H9 (cell line): Measurements from ENCODE around the gene RPL18. TPM values are rescaled to one million over a fixed set of nuclear protein-coding genes. Genes with fewer than 3 reads are reported as not detected.
A peak's percentile ranks its signal among the peaks of the same experiment; 100 is the strongest.

Experiments
- DNase-seq: peaks from one replicate; pipeline ENCODE4 v3.0.0-alpha.2; 2017
- H2AFZ ChIP-seq: one replicate; pipeline ENCODE4 v1.6.1; 2013; ENCODE audit warnings: mild to moderate bottlenecking, low read length, control low read depth, moderate library complexity
- H2AK5ac ChIP-seq: 2 replicates; pipeline ENCODE4 v1.6.1; 2013; ENCODE audit warnings: low read length, control low read depth, mixed read lengths; ENCODE audit not compliant: insufficient read length
- H2BK120ac ChIP-seq: one replicate; pipeline ENCODE4 v1.6.1; 2013; ENCODE audit warnings: low read depth, mild to moderate bottlenecking, low read length, control low read depth, inconsistent platforms; ENCODE audit not compliant: poor library complexity, severe bottlenecking
- H2BK12ac ChIP-seq: 2 replicates; pipeline ENCODE4 v1.6.1; 2013; ENCODE audit warnings: low read length, control low read depth, mixed read lengths, low read depth; ENCODE audit not compliant: insufficient read length
- H2BK15ac ChIP-seq: 2 replicates; pipeline ENCODE4 v1.6.1; 2013; ENCODE audit warnings: low read depth, low read length, control low read depth
- H2BK20ac ChIP-seq: one replicate; pipeline ENCODE4 v1.6.1; 2013; ENCODE audit warnings: low read depth, mild to moderate bottlenecking, low read length, control low read depth, inconsistent platforms; ENCODE audit not compliant: poor library complexity, severe bottlenecking
- H2BK5ac ChIP-seq: 2 replicates; pipeline ENCODE4 v1.6.1; 2013; ENCODE audit warnings: low read length, control low read depth, mixed read lengths; ENCODE audit not compliant: insufficient read length
- H3K14ac ChIP-seq: 2 replicates; pipeline ENCODE4 v1.6.1; 2013; ENCODE audit warnings: low read length, control low read depth; ENCODE audit not compliant: insufficient read depth
- H3K18ac ChIP-seq: 2 replicates; pipeline ENCODE4 v1.6.1; 2013; ENCODE audit warnings: low read depth, mild to moderate bottlenecking, mixed read lengths, low read length, control low read depth; ENCODE audit not compliant: insufficient read length
- H3K23ac ChIP-seq: 2 replicates; pipeline ENCODE4 v1.6.1; 2013; ENCODE audit warnings: low read length, control low read depth, mixed read lengths, low read depth; ENCODE audit not compliant: insufficient read length
- H3K23me2 ChIP-seq: 2 replicates; pipeline ENCODE4 v1.6.1; 2013; ENCODE audit warnings: low read depth, mild to moderate bottlenecking, mixed read lengths, low read length, control low read depth; ENCODE audit not compliant: insufficient read length, poor library complexity, severe bottlenecking
- H3K27ac ChIP-seq: 2 replicates; pipeline ENCODE4 v1.5.1; 2013; ENCODE audit warnings: low read length, control low read depth, mixed read lengths, low read depth; ENCODE audit not compliant: insufficient read length
- H3K27me3 ChIP-seq: 2 replicates; pipeline ENCODE4 v1.6.1; 2013; ENCODE audit warnings: low read length, control low read depth, inconsistent platforms; ENCODE audit not compliant: insufficient read depth
- H3K4ac ChIP-seq: 2 replicates; pipeline ENCODE4 v1.6.1; 2013; ENCODE audit warnings: low read depth, mild to moderate bottlenecking, control low read depth, inconsistent platforms, low read length, moderate library complexity
- H3K4me1 ChIP-seq: 2 replicates; pipeline ENCODE4 v1.6.1; 2013; ENCODE audit warnings: low read length, control low read depth, inconsistent platforms; ENCODE audit not compliant: insufficient read depth
- H3K4me2 ChIP-seq: 2 replicates; pipeline ENCODE4 v1.6.1; 2013; ENCODE audit warnings: low read length, control low read depth, mixed read lengths; ENCODE audit not compliant: insufficient read length, insufficient read depth
- H3K56ac ChIP-seq: 2 replicates; pipeline ENCODE4 v1.6.1; 2013; ENCODE audit warnings: low read depth, mild to moderate bottlenecking, mixed read lengths, low read length, control low read depth; ENCODE audit not compliant: insufficient read length
- H3K79me1 ChIP-seq: 2 replicates; pipeline ENCODE4 v1.6.1; 2013; ENCODE audit warnings: low read depth, mild to moderate bottlenecking, moderate library complexity, low read length, control low read depth, inconsistent platforms; ENCODE audit not compliant: insufficient read depth, poor library complexity, severe bottlenecking
- H3K79me2 ChIP-seq: 2 replicates; pipeline ENCODE4 v1.6.1; 2013; ENCODE audit warnings: low read length, control low read depth, inconsistent platforms; ENCODE audit not compliant: insufficient read depth
- H3K9ac ChIP-seq: 2 replicates; pipeline ENCODE4 v1.6.1; 2013; ENCODE audit warnings: low read length, control low read depth, mixed read lengths; ENCODE audit not compliant: insufficient read length; ENCODE audit errors: extremely low read depth
- H3K9me3 ChIP-seq: one replicate; pipeline ENCODE4 v1.6.1; 2013; ENCODE audit warnings: low read depth, low read length, inconsistent platforms; ENCODE audit not compliant: control insufficient read depth
- H3T11ph ChIP-seq: one replicate; pipeline ENCODE4 v1.6.1; 2013; ENCODE audit warnings: mild to moderate bottlenecking, low read length, control low read depth, inconsistent platforms
- H4K20me1 ChIP-seq: one replicate; pipeline ENCODE4 v1.6.1; 2013; ENCODE audit not compliant: control insufficient read depth, insufficient read length, insufficient read depth
- H4K5ac ChIP-seq: 2 replicates; pipeline ENCODE4 v1.6.1; 2013; ENCODE audit warnings: low read depth, mild to moderate bottlenecking, mixed read lengths, low read length, control low read depth; ENCODE audit not compliant: insufficient read length
- H4K8ac ChIP-seq: replicated peaks from 2 replicates; pipeline ENCODE4 v1.6.1; 2013; ENCODE audit warnings: low read length, control low read depth, mixed read lengths, low read depth; ENCODE audit not compliant: insufficient read length
- H4K91ac ChIP-seq: 2 replicates; pipeline ENCODE4 v1.6.1; 2013; ENCODE audit warnings: low read depth, mild to moderate bottlenecking, moderate library complexity, mixed read lengths, low read length, control low read depth; ENCODE audit not compliant: insufficient read length
- H3K27ac Mint-ChIP-seq, 3 experiments: 2 replicates in 2 of 3; 3 replicates in 1 of 3; pipeline ENCODE4 v1.8.0; 2020 to 2021; ENCODE audit warnings: mixed read lengths in 3 of 3, mild to moderate bottlenecking in 1 of 3, moderate library complexity in 1 of 3
- H3K27me3 Mint-ChIP-seq: 2 replicates; pipeline ENCODE4 v1.8.0; 2021; ENCODE audit warnings: low read depth, mild to moderate bottlenecking, moderate library complexity, mixed read lengths
- H3K36me3 Mint-ChIP-seq, 3 experiments: 2 replicates in 2 of 3; 3 replicates in 1 of 3; pipeline ENCODE4 v1.8.0; 2020 to 2021; ENCODE audit warnings: low read depth in 3 of 3, mixed read lengths in 3 of 3; ENCODE audit not compliant: insufficient read depth in 1 of 3
- H3K4me1 Mint-ChIP-seq, 2 experiments: 2 replicates each; pipeline ENCODE4 v1.8.0; 2020; ENCODE audit warnings: mixed read lengths in 2 of 2
- H3K4me3 Mint-ChIP-seq, 2 experiments: 2 replicates in 1 of 2; 3 replicates in 1 of 2; pipeline ENCODE4 v1.8.0; 2020 to 2021; ENCODE audit warnings: mild to moderate bottlenecking in 2 of 2, mixed read lengths in 2 of 2, moderate library complexity in 1 of 2
- H3K9me3 Mint-ChIP-seq, 2 experiments: 2 replicates in 1 of 2; 3 replicates in 1 of 2; pipeline ENCODE4 v1.8.0; 2020; ENCODE audit warnings: mild to moderate bottlenecking in 2 of 2, mixed read lengths in 2 of 2, moderate library complexity in 1 of 2
- CTCF ChIP-seq: fragments of 200-600 bp; sonication (generic); conservative IDR thresholded peaks from 3 replicates; pipeline ENCODE4 v1.8.0; 2021; ENCODE audit warnings: antibody characterized with exemption, mild to moderate bottlenecking
- WGBS: extraction: QIAGEN DNeasy Blood & Tissue Kit; methylation state at CpG from one replicate; pipeline ENCODE4 v1.1.7; 2013; ENCODE audit warnings: missing lambda C conversion rate, low lambda C conversion rate, mixed read lengths; ENCODE audit not compliant: insufficient read length; ENCODE audit errors: extremely low coverage; 5-methylcytosine and 5-hydroxymethylcytosine counted together
- long read RNA-seq: library from polyadenylated mRNA; unstranded; transcript quantifications from one replicate; pipeline ENCODE4 v2.0.0, GENCODE V29; 2020
- total RNA-seq: library from RNA; stranded (reverse); gene quantifications from 2 replicates; pipeline ENCODE4 v1.2.1, GENCODE V29; 2021

Gene RPL18
- 1,855 and 1,874 TPM in 2 replicates for total RNA-seq
- long read RNA-seq, transcript RPL18-208 (7 exons, 1,004 nt), result major isoform, 264 of 347 reads
- long read RNA-seq, transcript RPL18-211 (7 exons, 1,111 nt), result minor isoform, 23 of 347 reads
- long read RNA-seq, transcript RPL18-213 (5 exons, 1,645 nt), result minor isoform, 9 of 347 reads
- long read RNA-seq, transcript RPL18-201 (6 exons, 612 nt), result minor isoform, 19 of 347 reads
- long read RNA-seq, partial matches to known transcripts, result 7 of 347 reads
- long read RNA-seq, other reads (novel, unspliced or antisense), result 13 of 347 reads

- Mint-ChIP-seq H3K9me3 (no peaks in the 10 kb centered on the region; a peak in 1 of 5 replicates), H3K4me3 (peak within 1 kb of the TSS; percentile 97 to 99), H3K27ac (peak within 1 kb of the TSS; percentile 96 to 100 (median 99)), H3K36me3 (peaks cover 35 to 54% (median 52%) of the 10 kb centered on the region in 3 experiments), H3K4me1 (peaks cover 41 to 55% of the 10 kb centered on the region in 2 experiments), H3K27me3 (no peaks in the 10 kb centered on the region; the same call in 1 of the 2 replicates)
- TF ChIP-seq CTCF, result no peak
- no peak within 1 kb of the TSS for H3T11ph ChIP-seq
- peak within 1 kb of the TSS; percentile 94 for H2BK5ac ChIP-seq
- peak within 1 kb of the TSS; percentile 25 for H3K27ac ChIP-seq
- WGBS, result no CpG with 5 or more reads among the region's 69 CpGs
- peaks cover 4% of the 10 kb centered on the region; the same call in 1 of the 2 replicates for H3K4me1 ChIP-seq
- H3K9ac ChIP-seq, result peak within 1 kb of the TSS; percentile 99
- peaks cover 4% of the 10 kb centered on the region for H3K79me1 ChIP-seq
- H2BK20ac ChIP-seq, result no peak within 1 kb of the TSS
- peak within 1 kb of the TSS; percentile 91 for H4K5ac ChIP-seq
- H2BK15ac ChIP-seq, result no peak within 1 kb of the TSS
- H3K23me2 ChIP-seq, result peaks cover 16% of the 10 kb centered on the region
- peak within 1 kb of the TSS; percentile 85 for H4K91ac ChIP-seq
- H3K9me3 ChIP-seq, result no peaks in the 10 kb centered on the region
- no peak within 1 kb of the TSS for H2AFZ ChIP-seq
- H3K56ac ChIP-seq, result peak within 1 kb of the TSS; percentile 10
- H3K4ac ChIP-seq, result peak within 1 kb of the TSS; percentile 54; the same call in 1 of the 2 replicates
- no peaks in the 10 kb centered on the region for H4K20me1 ChIP-seq
- H3K4me2 ChIP-seq, result peak within 1 kb of the TSS; percentile 87
- peak within 1 kb of the TSS; percentile 91 for H3K18ac ChIP-seq
- H3K14ac ChIP-seq, result peak within 1 kb of the TSS; percentile 92
- no peaks in the 10 kb centered on the region for H3K27me3 ChIP-seq
- peaks cover 18% of the 10 kb centered on the region for H3K79me2 ChIP-seq
- no peak within 1 kb of the TSS for H3K23ac ChIP-seq
- H4K8ac ChIP-seq, result no peak within 1 kb of the TSS
- peak within 1 kb of the TSS; percentile 17 for H2BK12ac ChIP-seq
- no peak within 1 kb of the TSS for H2AK5ac ChIP-seq
- peak within 1 kb of the TSS; percentile 74 for H2BK120ac ChIP-seq
- DNase-seq, result peak; percentile 99
These were observed at the start of gene RPL18, which contains the start of gene SPHK2 for GRCh38 chr19:48618916-48619691. TSS of gene RPL18 (minus strand) at chr19:48619178. CDS start at chr19:48619143, 35 bp downstream. TSS of gene SPHK2 (plus strand) at chr19:48619506. CDS start at chr19:48620515, 1,009 bp downstream.
